ENCODE results near the gene PER2.
"Not testable (repeated sequence)": the region's sequence is repeated elsewhere in the genome, so short reads cannot be mapped to it uniquely, and the experiment has no call there.

The PER2 gene

DNA sequence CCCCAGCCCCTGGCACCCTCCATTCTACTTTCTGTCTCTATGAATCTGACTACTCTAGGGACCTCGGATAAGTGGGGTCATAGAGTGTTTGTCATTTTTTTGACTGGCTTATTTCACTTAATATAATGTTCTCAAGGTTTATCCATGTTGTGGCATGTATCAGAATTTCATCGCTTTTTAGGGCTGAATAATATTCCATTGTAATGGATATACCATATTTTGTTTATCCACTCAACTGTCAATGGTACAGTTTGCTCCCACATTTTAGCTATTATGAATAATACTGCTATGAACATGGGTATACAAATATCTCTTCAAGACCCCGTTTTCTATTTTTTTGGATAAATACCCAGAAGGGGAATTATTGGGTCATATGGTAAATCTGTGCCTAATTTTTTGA, 39.3 kb upstream of the PER2 start:
- Histone ChIP-seq H2BK12ac (ENCODE audit: low read length) (no peak overlapping the region), H3K4me1 (ENCODE audit: control insufficient read depth in 1 of 2, insufficient read depth in 2 of 2, low read length in 2 of 2) (no peaks in the 10 kb centered on the region), H3K27me3 (ENCODE audit: insufficient read depth, low read length) (no peaks in the 10 kb centered on the region), H3K36me3 (ENCODE audit: control insufficient read depth in 1 of 2, insufficient read depth in 2 of 2, low read length in 2 of 2) (peaks cover 17 to 18% of the 10 kb centered on the region in 2 experiments), H3K14ac (ENCODE audit: low read length) (no peak overlapping the region), H3K9ac (ENCODE audit: low read length) (no peak overlapping the region), H4K12ac (ENCODE audit: low read depth, low read length) (no peak overlapping the region), H3K9me3 (ENCODE audit: insufficient read depth, low read depth, low read length) (peaks cover 3% of the 10 kb centered on the region), H3K79me2 (ENCODE audit: control insufficient read depth, insufficient read depth, low read length, poor library complexity) (no peaks in the 10 kb centered on the region), H3K18ac (ENCODE audit: low read length) (no peak overlapping the region), H3K4ac (ENCODE audit: low read depth, low read length) (no peak overlapping the region), H4K91ac (ENCODE audit: low read depth, low read length) (no peak overlapping the region), H3K23ac (ENCODE audit: low read length) (no peak overlapping the region), H3K4me3 (ENCODE audit: low read depth, low read length) (no peak overlapping the region), H2BK120ac (ENCODE audit: insufficient read depth, low read length, poor library complexity) (no peak overlapping the region), H3K27ac (ENCODE audit: low read depth, low read length) (no peak overlapping the region), H3K79me1 (ENCODE audit: low read length) (no peaks in the 10 kb centered on the region), H2AK5ac (ENCODE audit: low read length) (no peak overlapping the region), H2AFZ (ENCODE audit: insufficient read depth, low read length, poor library complexity) (no peak overlapping the region), H2BK5ac (ENCODE audit: low read depth, low read length, poor library complexity) (no peak overlapping the region), H3K4me2 (ENCODE audit: low read length) (no peak overlapping the region), H4K8ac (ENCODE audit: low read depth, low read length) (no peak overlapping the region)
- no CpG with 5 or more reads among the region's 3 CpGs for WGBS (ENCODE audit: extremely low coverage, insufficient coverage, insufficient read length)
- DNase-seq: no peak

DNA sequence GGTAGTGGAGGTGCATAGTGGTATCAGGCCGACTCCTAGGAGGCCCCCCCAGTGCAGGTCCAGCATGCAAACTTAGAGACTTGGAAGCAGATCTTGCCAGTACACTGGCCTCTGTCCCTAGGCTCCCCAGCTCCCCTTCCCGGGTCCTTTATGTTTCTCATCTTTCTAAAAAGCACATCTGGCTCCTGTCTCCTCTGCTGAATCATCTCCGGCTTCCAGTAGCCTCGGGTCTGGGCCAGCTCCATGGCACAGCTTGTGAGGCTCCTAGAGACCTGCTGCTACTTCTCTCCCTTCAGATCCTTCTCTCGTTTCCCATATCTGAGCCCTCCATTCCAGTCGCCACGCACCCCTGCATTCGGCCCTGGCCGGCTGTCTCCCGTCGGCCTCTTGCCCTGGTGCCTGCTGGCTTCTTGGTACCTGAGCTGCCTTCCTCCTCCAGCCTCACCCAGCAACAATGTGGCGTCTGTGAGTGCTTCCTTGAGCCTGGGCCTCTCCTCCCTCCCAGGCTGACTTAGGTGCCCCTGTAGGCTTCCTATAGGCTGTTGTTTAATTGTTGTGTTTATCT, 38.5 kb upstream of the PER2 start:
- Histone ChIP-seq H3K27ac (ENCODE audit: low read depth, low read length) (no peak overlapping the region), H3K36me3 (ENCODE audit: control insufficient read depth in 1 of 2, insufficient read depth in 2 of 2, low read length in 2 of 2) (peaks cover 17 to 18% of the 10 kb centered on the region in 2 experiments), H3K79me1 (ENCODE audit: low read length) (no peaks in the 10 kb centered on the region), H3K27me3 (ENCODE audit: insufficient read depth, low read length) (no peaks in the 10 kb centered on the region), H4K8ac (ENCODE audit: low read depth, low read length) (no peak overlapping the region), H3K23ac (ENCODE audit: low read length) (no peak overlapping the region), H3K4me1 (ENCODE audit: control insufficient read depth in 1 of 2, insufficient read depth in 2 of 2, low read length in 2 of 2) (no peaks in the 10 kb centered on the region), H2BK120ac (ENCODE audit: insufficient read depth, low read length, poor library complexity) (no peak overlapping the region), H2BK12ac (ENCODE audit: low read length) (no peak overlapping the region), H3K18ac (ENCODE audit: low read length) (no peak overlapping the region), H4K91ac (ENCODE audit: low read depth, low read length) (no peak overlapping the region), H3K4me2 (ENCODE audit: low read length) (no peak overlapping the region), H3K14ac (ENCODE audit: low read length) (no peak overlapping the region), H3K9ac (ENCODE audit: low read length) (peak overlapping the region; percentile 23), H2AFZ (ENCODE audit: insufficient read depth, low read length, poor library complexity) (no peak overlapping the region), H3K9me3 (ENCODE audit: insufficient read depth, low read depth, low read length) (peaks cover 3% of the 10 kb centered on the region), H4K12ac (ENCODE audit: low read depth, low read length) (no peak overlapping the region), H3K79me2 (ENCODE audit: control insufficient read depth, insufficient read depth, low read length, poor library complexity) (no peaks in the 10 kb centered on the region), H2AK5ac (ENCODE audit: low read length) (no peak overlapping the region), H2BK5ac (ENCODE audit: low read depth, low read length, poor library complexity) (no peak overlapping the region), H3K4me3 (ENCODE audit: low read depth, low read length) (no peak overlapping the region), H3K4ac (ENCODE audit: low read depth, low read length) (no peak overlapping the region)
- WGBS (ENCODE audit: extremely low coverage, insufficient coverage, insufficient read length): no CpG with 5 or more reads among the region's 12 CpGs
- DNase-seq: no peak

DNA sequence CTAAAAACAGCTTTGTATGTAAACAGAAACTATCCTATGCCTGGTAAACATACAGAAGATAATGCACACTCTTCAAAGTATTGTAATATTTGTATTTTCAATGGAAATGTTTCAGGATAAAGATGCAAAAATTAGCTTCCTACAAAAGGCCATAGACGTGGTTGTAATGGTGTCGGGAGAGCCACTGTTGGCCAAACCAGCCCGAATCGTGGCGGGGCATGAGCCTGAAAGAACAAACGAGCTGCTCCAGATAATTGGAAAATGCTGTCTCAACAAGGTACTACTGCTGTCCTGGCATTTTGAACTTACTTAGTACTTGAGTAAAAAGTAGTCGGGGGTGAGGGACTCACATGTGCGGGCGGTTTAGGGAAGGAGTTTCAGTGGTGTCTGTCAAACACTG, 37.3 kb upstream of the PER2 start:
- Histone ChIP-seq H3K14ac (ENCODE audit: low read length) (no peak overlapping the region), H3K36me3 (ENCODE audit: control insufficient read depth in 1 of 2, insufficient read depth in 2 of 2, low read length in 2 of 2) (peaks cover 17 to 18% of the 10 kb centered on the region in 2 experiments), H3K23ac (ENCODE audit: low read length) (no peak overlapping the region), H4K91ac (ENCODE audit: low read depth, low read length) (no peak overlapping the region), H3K4me3 (ENCODE audit: low read depth, low read length) (peak overlapping the region; percentile 9), H4K12ac (ENCODE audit: low read depth, low read length) (no peak overlapping the region), H4K8ac (ENCODE audit: low read depth, low read length) (no peak overlapping the region), H3K18ac (ENCODE audit: low read length) (no peak overlapping the region), H3K9me3 (ENCODE audit: insufficient read depth, low read depth, low read length) (peaks cover 3% of the 10 kb centered on the region), H3K79me1 (ENCODE audit: low read length) (no peaks in the 10 kb centered on the region), H2BK12ac (ENCODE audit: low read length) (no peak overlapping the region), H3K27me3 (ENCODE audit: insufficient read depth, low read length) (no peaks in the 10 kb centered on the region), H3K4ac (ENCODE audit: low read depth, low read length) (no peak overlapping the region), H3K4me2 (ENCODE audit: low read length) (no peak overlapping the region), H3K79me2 (ENCODE audit: control insufficient read depth, insufficient read depth, low read length, poor library complexity) (no peaks in the 10 kb centered on the region), H2AFZ (ENCODE audit: insufficient read depth, low read length, poor library complexity) (no peak overlapping the region), H2BK120ac (ENCODE audit: insufficient read depth, low read length, poor library complexity) (no peak overlapping the region), H3K4me1 (ENCODE audit: control insufficient read depth in 1 of 2, insufficient read depth in 2 of 2, low read length in 2 of 2) (peaks cover 0 to 2% of the 10 kb centered on the region in 2 experiments), H2BK5ac (ENCODE audit: low read depth, low read length, poor library complexity) (no peak overlapping the region), H3K9ac (ENCODE audit: low read length) (no peak overlapping the region), H3K27ac (ENCODE audit: low read depth, low read length) (no peak overlapping the region), H2AK5ac (ENCODE audit: low read length) (no peak overlapping the region)
- no peak for DNase-seq
- WGBS (ENCODE audit: extremely low coverage, insufficient coverage, insufficient read length): no CpG with 5 or more reads among the region's 9 CpGs

DNA sequence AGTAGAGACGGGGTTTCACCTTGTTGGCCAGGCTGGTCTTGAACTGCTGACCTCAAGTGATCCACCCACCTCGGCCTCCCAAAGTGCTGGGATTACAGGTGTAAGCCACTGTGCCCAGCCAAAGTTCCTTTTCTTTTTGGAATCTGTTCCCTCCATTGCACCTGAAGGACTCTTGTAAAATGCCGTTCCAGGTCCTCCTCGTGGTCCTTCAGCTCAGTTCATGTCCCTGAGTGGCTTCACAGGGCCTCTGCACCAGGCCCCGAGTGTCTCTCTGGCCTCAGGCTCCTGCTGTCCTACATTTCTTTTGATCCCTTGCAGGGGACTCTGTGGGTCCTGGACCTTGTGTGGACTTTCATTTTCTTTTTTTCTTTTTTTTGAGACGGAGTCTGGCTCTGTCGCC, 35.8 kb upstream of the PER2 start:
- H2BK120ac ChIP-seq (ENCODE audit: insufficient read depth, low read length, poor library complexity); H3K23ac ChIP-seq (ENCODE audit: low read length); H3K4ac ChIP-seq (ENCODE audit: low read depth, low read length); H3K27me3 ChIP-seq (ENCODE audit: insufficient read depth, low read length); H3K79me1 ChIP-seq (ENCODE audit: low read length); H3K9ac ChIP-seq (ENCODE audit: low read length); H4K8ac ChIP-seq (ENCODE audit: low read depth, low read length); H3K14ac ChIP-seq (ENCODE audit: low read length); H2BK5ac ChIP-seq (ENCODE audit: low read depth, low read length, poor library complexity); H3K4me1 ChIP-seq (ENCODE audit: control insufficient read depth in 1 of 2, insufficient read depth in 2 of 2, low read length in 2 of 2); H4K12ac ChIP-seq (ENCODE audit: low read depth, low read length); H3K4me2 ChIP-seq (ENCODE audit: low read length); H3K9me3 ChIP-seq (ENCODE audit: insufficient read depth, low read depth, low read length); H3K4me3 ChIP-seq (ENCODE audit: low read depth, low read length); H3K79me2 ChIP-seq (ENCODE audit: control insufficient read depth, insufficient read depth, low read length, poor library complexity); H2BK12ac ChIP-seq (ENCODE audit: low read length); H4K91ac ChIP-seq (ENCODE audit: low read depth, low read length); H3K27ac ChIP-seq (ENCODE audit: low read depth, low read length); DNase-seq; H2AK5ac ChIP-seq (ENCODE audit: low read length); H3K18ac ChIP-seq (ENCODE audit: low read length); H2AFZ ChIP-seq (ENCODE audit: insufficient read depth, low read length, poor library complexity): not testable (repeated sequence)
- H3K36me3 ChIP-seq (ENCODE audit: control insufficient read depth in 1 of 2, insufficient read depth in 2 of 2, low read length in 2 of 2): peaks cover 15% of the 10 kb centered on the region in 2 experiments
- WGBS (ENCODE audit: extremely low coverage, insufficient coverage, insufficient read length): no CpG with 5 or more reads among the region's 7 CpGs

Measured in trophoblast cell (in vitro differentiated cells and primary cell).